Naive thymus-derived CD4-positive, alpha-beta T cell (primary cell): ENCODE results near the gene ITGA2. TPM values are rescaled to one million over a fixed set of nuclear protein-coding genes. Genes with fewer than 3 reads are reported as not detected.
A peak's percentile ranks its signal among the peaks of the same experiment; 100 is the strongest.

Source experiments
- ATAC-seq: fragments of 150-1000 bp; cut with Tn5 transposase; 2 replicates; pipeline ENCODE4 v1.10.0; 2021; ENCODE audit warnings: mild to moderate bottlenecking, moderate library complexity
- CTCF ChIA-PET: fragments of 350-600 bp; sonication (Branson Sonifier 250); formaldehyde crosslinking; loops from one replicate; lab custom pipeline; 2021; ENCODE audit warnings: antibody characterized with exemption; lab: Charles Lee
- POLR2A ChIA-PET: fragments of 350-600 bp; sonication (Branson Sonifier 250); formaldehyde crosslinking; loops from one replicate; lab custom pipeline; 2021; ENCODE audit warnings: antibody characterized with exemption, inconsistent platforms; lab: Charles Lee
- DNase-seq, 9 donors: peaks; one replicate each; pipeline versions ENCODE4 v3.0.0 to v3.0.0-alpha.2; 2020 to 2022; ENCODE audit warnings: mixed read lengths in 1 of 9
- H3K27ac ChIP-seq: one replicate; pipeline ENCODE4 v1.7.0; 2013; ENCODE audit warnings: mild to moderate bottlenecking, low read depth, low read length, moderate library complexity
- H3K27me3 ChIP-seq, 2 donors: one replicate each; pipeline ENCODE4 v1.7.0; 2013; ENCODE audit warnings: low read length in 2 of 2, mild to moderate bottlenecking in 2 of 2, moderate library complexity in 2 of 2; ENCODE audit not compliant: control insufficient read depth in 2 of 2, insufficient read depth in 2 of 2
- H3K36me3 ChIP-seq, 3 experiments: 1 replicate in 2 of 3; 2 replicates in 1 of 3; pipeline ENCODE4 v1.7.0; 2013; ENCODE audit warnings: low read length in 3 of 3, mild to moderate bottlenecking in 3 of 3, moderate library complexity in 1 of 3; ENCODE audit not compliant: insufficient read depth in 3 of 3, control insufficient read depth in 2 of 3
- H3K4me1 ChIP-seq, 2 donors: one replicate each; pipeline ENCODE4 v1.7.0; 2013; ENCODE audit warnings: low read length in 2 of 2, mild to moderate bottlenecking in 2 of 2, moderate library complexity in 1 of 2; ENCODE audit not compliant: control insufficient read depth in 2 of 2, insufficient read depth in 2 of 2
- H3K4me3 ChIP-seq: 2 replicates; pipeline ENCODE4 v1.7.0; 2013; ENCODE audit warnings: mild to moderate bottlenecking, low read length
- H3K9me3 ChIP-seq, 3 experiments: 1 replicate in 2 of 3; 2 replicates in 1 of 3; pipeline ENCODE4 v1.7.0; 2013; ENCODE audit warnings: low read length in 3 of 3; ENCODE audit not compliant: control insufficient read depth in 2 of 3
- H3K27ac Mint-ChIP-seq, 9 donors: one replicate each; pipeline ENCODE4 v1.8.0; 2020 to 2022; ENCODE audit warnings: mixed read lengths in 9 of 9, mild to moderate bottlenecking in 8 of 9, moderate library complexity in 5 of 9, inconsistent platforms in 2 of 9
- H3K27me3 Mint-ChIP-seq, 5 donors: one replicate each; pipeline ENCODE4 v1.8.0; 2021 to 2022; ENCODE audit warnings: mixed read lengths in 5 of 5, mild to moderate bottlenecking in 1 of 5
- H3K36me3 Mint-ChIP-seq, 5 donors: one replicate each; pipeline ENCODE4 v1.8.0; 2020 to 2022; ENCODE audit warnings: mixed read lengths in 5 of 5, mild to moderate bottlenecking in 3 of 5, inconsistent platforms in 1 of 5
- H3K4me1 Mint-ChIP-seq, 7 donors: one replicate each; pipeline ENCODE4 v1.8.0; 2020 to 2022; ENCODE audit warnings: mixed read lengths in 7 of 7, mild to moderate bottlenecking in 3 of 7, inconsistent platforms in 1 of 7
- H3K4me3 Mint-ChIP-seq, 10 donors: one replicate each; pipeline ENCODE4 v1.8.0; 2020 to 2022; ENCODE audit warnings: mild to moderate bottlenecking in 10 of 10, mixed read lengths in 10 of 10, moderate library complexity in 6 of 10, inconsistent platforms in 2 of 10
- H3K9me3 Mint-ChIP-seq, 11 donors: one replicate each; pipeline ENCODE4 v1.8.0; 2020 to 2022; ENCODE audit warnings: mixed read lengths in 11 of 11, mild to moderate bottlenecking in 4 of 11, inconsistent platforms in 1 of 11, moderate library complexity in 1 of 11
- intact Hi-C, 2 donors: fragments of 100-400 bp; cut with micrococcal nuclease; formaldehyde crosslinking; loops; one replicate each; pipeline ENCODE4 v1.15.1; 2023
- polyA plus RNA-seq, 2 donors: library from polyadenylated mRNA; unstranded; fragments of 300-500 nt; fragmentation: Illumina TruSeq; gene quantifications; one replicate each; pipeline ENCODE4 v1.2.3, GENCODE V29; 2021
- total RNA-seq, 6 experiments: library from RNA in 5 of 6; stranded (reverse) in 5 of 6; gene quantifications; 1 replicate in 5 of 6; 2 replicates in 1 of 6; pipeline ENCODE4 v1.2.3 and lab custom pipeline; 2021 to 2026

Gene ITGA2
- total and polyA plus RNA-seq, 7 experiments from 2014 or later = 0.16 to 8.9 (median 0.43) TPM

- no peaks in the 10 kb centered on the region for H3K4me1 ChIP-seq
- Mint-ChIP-seq H3K9me3 (peaks cover 0 to 11% (median 0%) of the 10 kb centered on the region in 11 donors), H3K4me1 (peaks cover 0 to 22% (median 0%) of the 10 kb centered on the region in 7 donors), H3K27me3 (peaks cover 0 to 12% (median 0%) of the 10 kb centered on the region in 5 donors), H3K36me3 (peaks cover 0 to 41% (median 0%) of the 10 kb centered on the region in 5 donors), H3K27ac (no peak overlapping the region), H3K4me3 (no peak overlapping the region)
- no peaks in the 10 kb centered on the region for H3K9me3 ChIP-seq
- CTCF ChIA-PET = no interaction called here
- ATAC-seq = peak; percentile 42
- intact Hi-C loops = no loop called here
- H3K4me3 ChIP-seq = no peak overlapping the region
- no peaks in the 10 kb centered on the region for H3K36me3 ChIP-seq
- H3K27ac ChIP-seq = no peak overlapping the region
- POLR2A ChIA-PET = no interaction called here
- no peak for DNase-seq
- H3K27me3 ChIP-seq = no peaks in the 10 kb centered on the region
Observed at GRCh38 chr5:53019320-53019719, 30.2 kb downstream of the ITGA2 start.

- H3K9me3 ChIP-seq = no peaks in the 10 kb centered on the region
- no peaks in the 10 kb centered on the region for H3K27me3 ChIP-seq
- no peak overlapping the region for H3K27ac Mint-ChIP-seq
- no peaks in the 10 kb centered on the region for H3K9me3 Mint-ChIP-seq
- intact Hi-C loops = no loop called here
- H3K27me3 Mint-ChIP-seq = no peaks in the 10 kb centered on the region
- peaks cover 0 to 20% (median 0%) of the 10 kb centered on the region in 5 donors for H3K36me3 Mint-ChIP-seq
- H3K4me3 Mint-ChIP-seq = no peak overlapping the region
- no peaks in the 10 kb centered on the region for H3K36me3 ChIP-seq
- no peak overlapping the region for H3K27ac ChIP-seq
- ChIA-PET CTCF (interaction anchor here (1.6 kb wide), 1 partner anchor 9 kb away, joined by 3 read pairs; no protein-coding TSS in a partner anchor), POLR2A (no interaction called here)
- peaks cover 0 to 3% (median 0%) of the 10 kb centered on the region in 7 donors for H3K4me1 Mint-ChIP-seq
- no peak for DNase-seq
- no peak overlapping the region for H3K4me3 ChIP-seq
- H3K4me1 ChIP-seq = no peaks in the 10 kb centered on the region
- ATAC-seq = no peak
Observed at GRCh38 chr5:53022930-53023511, 33.9 kb downstream of the ITGA2 start.

DNA sequence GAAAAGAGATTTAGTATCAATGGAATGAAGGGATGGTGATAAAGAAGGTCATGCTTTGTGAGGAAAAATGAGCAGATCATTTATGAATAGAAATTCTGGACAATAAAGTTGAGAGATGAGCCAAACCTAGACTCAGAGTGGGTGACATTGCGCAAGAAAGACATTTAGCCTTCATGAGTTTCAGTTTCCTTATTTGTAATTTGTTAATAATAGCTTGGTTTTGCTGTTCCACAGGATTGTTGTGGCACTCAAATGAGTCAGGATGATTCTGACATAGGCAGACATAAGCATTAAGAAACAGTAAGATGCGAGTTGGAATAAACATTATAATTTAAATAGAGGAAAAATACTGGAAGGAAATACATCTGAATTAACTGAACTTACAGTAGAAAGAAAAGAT, 34.8 kb downstream of the ITGA2 start:
- peaks cover 0 to 26% (median 0%) of the 10 kb centered on the region in 5 donors for H3K36me3 Mint-ChIP-seq
- H3K9me3 Mint-ChIP-seq = no peaks in the 10 kb centered on the region
- H3K27me3 Mint-ChIP-seq = no peaks in the 10 kb centered on the region
- ATAC-seq (no peak), DNase-seq (no peak)
- H3K27me3 ChIP-seq = no peaks in the 10 kb centered on the region
- ChIA-PET CTCF (interaction anchor here (1.6 kb wide), 1 partner anchor 8 kb away, joined by 3 read pairs; no protein-coding TSS in a partner anchor), POLR2A (no interaction called here)
- no peak overlapping the region for H3K4me3 ChIP-seq
- no peaks in the 10 kb centered on the region for H3K4me1 ChIP-seq
- peaks cover 0 to 5% (median 0%) of the 10 kb centered on the region in 7 donors for H3K4me1 Mint-ChIP-seq
- no peaks in the 10 kb centered on the region for H3K9me3 ChIP-seq
- H3K27ac ChIP-seq = no peak overlapping the region
- no peak overlapping the region for H3K4me3 Mint-ChIP-seq
- H3K27ac Mint-ChIP-seq = no peak overlapping the region
- no peaks in the 10 kb centered on the region for H3K36me3 ChIP-seq
- intact Hi-C loops = no loop called here

DNA sequence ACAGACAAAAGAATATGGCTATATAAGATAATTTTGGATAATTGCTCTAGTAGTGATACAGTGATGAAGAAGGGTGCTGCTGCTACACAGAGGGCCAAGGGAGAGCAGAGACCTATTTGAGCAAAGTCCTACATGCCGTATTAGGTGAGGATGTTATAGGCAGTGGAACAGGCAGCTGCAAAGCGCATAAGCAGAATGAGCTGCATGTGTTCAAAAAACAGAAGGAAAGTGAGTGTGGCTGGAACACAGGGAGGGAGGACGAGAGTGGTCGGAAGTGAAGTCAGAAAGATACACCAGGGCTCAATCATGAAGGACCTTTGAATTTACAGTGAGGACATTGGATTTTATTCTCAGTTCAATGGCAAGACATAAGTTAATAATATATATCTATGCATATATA, 35.4 kb downstream of the ITGA2 start:
- ChIA-PET POLR2A (no interaction called here), CTCF (no interaction called here)
- DNase-seq (no peak), ATAC-seq (no peak)
- peaks cover 0 to 28% (median 0%) of the 10 kb centered on the region in 5 donors for H3K36me3 Mint-ChIP-seq
- no peaks in the 10 kb centered on the region for H3K9me3 Mint-ChIP-seq
- Histone ChIP-seq H3K27ac (no peak overlapping the region), H3K4me1 (no peaks in the 10 kb centered on the region), H3K4me3 (no peak overlapping the region), H3K27me3 (no peaks in the 10 kb centered on the region), H3K9me3 (no peaks in the 10 kb centered on the region), H3K36me3 (no peaks in the 10 kb centered on the region)
- peaks cover 0 to 8% (median 0%) of the 10 kb centered on the region in 7 donors for H3K4me1 Mint-ChIP-seq
- no peak overlapping the region for H3K27ac Mint-ChIP-seq
- H3K4me3 Mint-ChIP-seq = no peak overlapping the region
- H3K27me3 Mint-ChIP-seq = no peaks in the 10 kb centered on the region
- intact Hi-C loops = no loop called here

DNA sequence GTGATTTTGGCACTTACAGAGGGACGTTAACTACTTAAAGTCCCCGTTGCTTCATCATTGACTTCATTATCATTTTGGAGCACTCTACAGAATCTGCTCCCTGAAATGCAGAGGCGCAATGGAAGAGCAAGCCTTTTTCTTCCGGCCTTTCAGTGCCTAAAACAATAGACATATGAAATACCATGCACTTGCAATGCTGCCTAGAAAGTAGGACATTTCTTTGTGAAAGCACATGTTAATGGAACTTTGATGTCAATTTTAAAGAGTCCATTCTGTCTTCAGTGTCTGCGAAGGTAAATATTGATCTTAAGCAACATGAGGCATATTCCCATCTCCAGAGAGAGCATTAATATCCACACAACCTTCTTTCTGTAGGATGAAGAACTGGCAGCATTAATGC, 36.3 kb downstream of the ITGA2 start:
- ChIA-PET CTCF (no interaction called here), POLR2A (no interaction called here)
- Histone ChIP-seq H3K4me3 (no peak overlapping the region), H3K36me3 (no peaks in the 10 kb centered on the region), H3K27me3 (no peaks in the 10 kb centered on the region), H3K9me3 (no peaks in the 10 kb centered on the region), H3K27ac (no peak overlapping the region), H3K4me1 (no peaks in the 10 kb centered on the region)
- peaks cover 0 to 11% (median 3%) of the 10 kb centered on the region in 7 donors for H3K4me1 Mint-ChIP-seq
- no peak for ATAC-seq
- intact Hi-C loops = no loop called here
- H3K9me3 Mint-ChIP-seq = no peaks in the 10 kb centered on the region
- H3K36me3 Mint-ChIP-seq = peaks cover 0 to 30% (median 0%) of the 10 kb centered on the region in 5 donors
- DNase-seq = no peak
- H3K27me3 Mint-ChIP-seq = no peaks in the 10 kb centered on the region
- H3K4me3 Mint-ChIP-seq = no peak overlapping the region
- H3K27ac Mint-ChIP-seq = no peak overlapping the region

- Mint-ChIP-seq H3K36me3 (peaks cover 0 to 28% (median 0%) of the 10 kb centered on the region in 5 donors), H3K4me1 (peaks cover 12 to 32% (median 21%) of the 10 kb centered on the region in 7 donors), H3K27me3 (no peaks in the 10 kb centered on the region), H3K27ac (peak overlapping the region in 1 of 9 donors; percentile 5), H3K9me3 (no peaks in the 10 kb centered on the region), H3K4me3 (no peak overlapping the region)
- Histone ChIP-seq H3K36me3 (no peaks in the 10 kb centered on the region), H3K27ac (no peak overlapping the region), H3K27me3 (no peaks in the 10 kb centered on the region), H3K4me3 (no peak overlapping the region), H3K9me3 (no peaks in the 10 kb centered on the region), H3K4me1 (peaks cover 0 to 14% of the 10 kb centered on the region in 2 donors)
- ChIA-PET POLR2A (no interaction called here), CTCF (interaction anchor here (1.1 kb wide), 1 partner anchor 11 kb away, joined by 3 read pairs; no protein-coding TSS in a partner anchor)
- intact Hi-C loops = no loop called here
- ATAC-seq = no peak
- DNase-seq = no peak
Observed at GRCh38 chr5:53027913-53028312, 38.8 kb downstream of the ITGA2 start.

GRCh38 chr5:53029608-53030007, 40.5 kb downstream of the ITGA2 start:
- no peak overlapping the region for H3K4me3 Mint-ChIP-seq
- peak overlapping the region in 6 of 9 donors; percentile 7 to 86 (median 30) for H3K27ac Mint-ChIP-seq
- no peak overlapping the region for H3K27ac ChIP-seq
- intact Hi-C loops = loop anchor here in 1 of 2 donors (2.0 to 5.0 kb wide), 3 partner anchors 41 to 68 kb away; partner anchors contain the start of gene ITGA2
- H3K4me1 ChIP-seq = peaks cover 0 to 18% of the 10 kb centered on the region in 2 donors
- no peak for DNase-seq
- no peaks in the 10 kb centered on the region for H3K27me3 ChIP-seq
- no peak for ATAC-seq
- no peaks in the 10 kb centered on the region for H3K9me3 Mint-ChIP-seq
- H3K9me3 ChIP-seq = no peaks in the 10 kb centered on the region
- peaks cover 0 to 33% (median 0%) of the 10 kb centered on the region in 5 donors for H3K36me3 Mint-ChIP-seq
- no peaks in the 10 kb centered on the region for H3K27me3 Mint-ChIP-seq
- ChIA-PET POLR2A (no interaction called here), CTCF (interaction anchor here (0.6 kb wide), 1 partner anchor 44 kb away, joined by 4 read pairs; no protein-coding TSS in a partner anchor)
- peaks cover 12 to 39% (median 26%) of the 10 kb centered on the region in 7 donors for H3K4me1 Mint-ChIP-seq
- no peaks in the 10 kb centered on the region for H3K36me3 ChIP-seq
- H3K4me3 ChIP-seq = no peak overlapping the region
